Liver (tissue), 9 donors: Measurements from ENCODE around the gene DOCK9. TPM values are rescaled to one million over a fixed set of nuclear protein-coding genes. Genes with fewer than 3 reads are reported as not detected.
A peak's percentile ranks its signal among the peaks of the same experiment; 100 is the strongest.

ENCODE experiments used
- DNase-seq: peaks from one replicate; pipeline ENCODE4 v3.0.0-alpha.2; 2017; ENCODE audit warnings: low spot score
- H3K27ac ChIP-seq, 2 donors: one replicate each; pipeline ENCODE4 v1.7.0; 2013; ENCODE audit warnings: inconsistent platforms in 2 of 2, low read length in 2 of 2, control low read depth in 1 of 2, low read depth in 1 of 2, mild to moderate bottlenecking in 1 of 2
- H3K27me3 ChIP-seq, 4 donors: one replicate each; pipeline versions ENCODE4 v1.6.1 to v1.7.0; 2013; ENCODE audit warnings: low read length in 3 of 4, inconsistent platforms in 1 of 4, mild to moderate bottlenecking in 1 of 4, moderate library complexity in 1 of 4; ENCODE audit not compliant: control insufficient read depth in 4 of 4, insufficient read depth in 4 of 4
- H3K36me3 ChIP-seq, 4 donors: one replicate each; pipeline versions ENCODE4 v1.6.1 to v1.7.0; 2013; ENCODE audit warnings: low read length in 3 of 4, mild to moderate bottlenecking in 3 of 4, low read depth in 1 of 4, moderate library complexity in 1 of 4; ENCODE audit not compliant: control insufficient read depth in 4 of 4, insufficient read depth in 3 of 4
- H3K4me1 ChIP-seq, 4 donors: one replicate each; pipeline versions ENCODE4 v1.6.1 to v1.7.0; 2013; ENCODE audit warnings: low read length in 3 of 4, mild to moderate bottlenecking in 3 of 4, moderate library complexity in 1 of 4; ENCODE audit not compliant: control insufficient read depth in 4 of 4, insufficient read depth in 4 of 4
- H3K4me3 ChIP-seq, 3 donors: one replicate each; pipeline versions ENCODE4 v1.6.1 to v1.7.0; 2013; ENCODE audit warnings: low read length in 3 of 3, control low read depth in 1 of 3, low read depth in 1 of 3, mild to moderate bottlenecking in 1 of 3
- H3K9ac ChIP-seq, 2 donors: one replicate each; pipeline ENCODE4 v1.7.0; 2013; ENCODE audit warnings: low read length in 2 of 2, mild to moderate bottlenecking in 2 of 2, moderate library complexity in 2 of 2, control low read depth in 1 of 2, low read depth in 1 of 2
- H3K9me3 ChIP-seq, 4 donors: one replicate each; pipeline versions ENCODE4 v1.6.1 to v1.7.0; 2013; ENCODE audit warnings: low read length in 3 of 4; ENCODE audit not compliant: control insufficient read depth in 4 of 4
- CTCF ChIP-seq: fragments of 150-350 bp; IDR thresholded peaks from 2 replicates; pipeline ENCODE4 v1.5.1; 2017; ENCODE audit warnings: improper control_type of control experiment, low read depth, low read length; ENCODE audit not compliant: missing input control
- EGR1 ChIP-seq, 2 donors: IDR thresholded peaks; 2 replicates each; pipeline ENCODE4 v1.6.1; 2016 to 2018; ENCODE audit warnings: antibody characterized with exemption in 2 of 2, low read depth in 2 of 2
- FOXA1 ChIP-seq: IDR thresholded peaks from 2 replicates; pipeline ENCODE4 v1.6.1; 2016; ENCODE audit warnings: antibody characterized with exemption
- FOXA2 ChIP-seq: IDR thresholded peaks from 2 replicates; pipeline ENCODE4 v1.6.1; 2016; ENCODE audit warnings: antibody characterized with exemption
- GABPA ChIP-seq, 2 donors: IDR thresholded peaks in 1 of 2; conservative IDR thresholded peaks in 1 of 2; 2 replicates each; pipeline ENCODE4 v1.6.1; 2016; ENCODE audit warnings: antibody characterized with exemption in 2 of 2, mild to moderate bottlenecking in 1 of 2, moderate library complexity in 1 of 2
- HNF4A ChIP-seq, 2 donors: conservative IDR thresholded peaks; 2 replicates each; pipeline ENCODE4 v1.6.1; 2016; ENCODE audit warnings: antibody characterized with exemption in 2 of 2, mild to moderate bottlenecking in 2 of 2
- HNF4G ChIP-seq: IDR thresholded peaks from 2 replicates; pipeline ENCODE4 v1.6.1; 2016; ENCODE audit warnings: antibody characterized with exemption
- JUND ChIP-seq, 2 donors: IDR thresholded peaks; 2 replicates each; pipeline ENCODE4 v1.6.1; 2016; ENCODE audit warnings: antibody characterized with exemption in 2 of 2
- MAX ChIP-seq: IDR thresholded peaks from 2 replicates; pipeline ENCODE4 v1.6.1; 2016; ENCODE audit warnings: antibody characterized with exemption
- NR2F2 ChIP-seq: IDR thresholded peaks from 2 replicates; pipeline ENCODE4 v1.6.1; 2016; ENCODE audit warnings: antibody characterized with exemption
- RAD21 ChIP-seq, 2 donors: IDR thresholded peaks; 2 replicates each; pipeline ENCODE4 v1.6.1; 2016; ENCODE audit warnings: antibody characterized with exemption in 2 of 2, mild to moderate bottlenecking in 2 of 2
- RXRA ChIP-seq, 2 donors: IDR thresholded peaks; 2 replicates each; pipeline ENCODE4 v1.6.1; 2017 to 2018; ENCODE audit warnings: antibody characterized with exemption in 2 of 2, mild to moderate bottlenecking in 1 of 2
- SP1 ChIP-seq: IDR thresholded peaks from 2 replicates; pipeline ENCODE4 v1.6.1; 2018; ENCODE audit warnings: antibody characterized with exemption, mild to moderate bottlenecking
- TAF1 ChIP-seq: conservative IDR thresholded peaks from 2 replicates; pipeline ENCODE4 v1.6.1; 2016; ENCODE audit warnings: antibody characterized with exemption, mild to moderate bottlenecking
- YY1 ChIP-seq: IDR thresholded peaks from 2 replicates; pipeline ENCODE4 v1.6.1; 2016; ENCODE audit warnings: antibody characterized with exemption, mild to moderate bottlenecking
- WGBS: extraction: QIAGEN DNeasy Blood & Tissue Kit; methylation state at CpG from one replicate; pipeline ENCODE4 v1.1.7; 2013; 5-methylcytosine and 5-hydroxymethylcytosine counted together
- polyA plus RNA-seq, 2 donors: library from polyadenylated mRNA; stranded (reverse) in 1 of 2; unstranded in 1 of 2; fragments of 200-250 nt in 1 of 2; fragments of >200 nt in 1 of 2; fragmentation: Nextera tagmentation in 1 of 2; extraction: Ambion mirVana in 1 of 2; gene quantifications; one replicate each; pipeline versions ENCODE4 v1.2.1 to v1.2.3, GENCODE V29; 2013 to 2015
- total RNA-seq, 2 donors: library from RNA; depleted of rRNA; stranded (reverse); fragments of >200 nt; gene quantifications; one replicate each; pipeline ENCODE4 v1.2.3, GENCODE V29; 2014
- TF ChIP-seq, protein P1 (sequence below): IDR thresholded peaks from 2 replicates; pipeline ENCODE4 v1.6.1; 2016; ENCODE audit warnings: antibody characterized with exemption
- TF ChIP-seq, protein P2 (sequence below): IDR thresholded peaks from 2 replicates; pipeline ENCODE4 v1.6.1; 2016; ENCODE audit warnings: antibody characterized with exemption
- TF ChIP-seq, protein P3 (sequence below): IDR thresholded peaks from 2 replicates; pipeline ENCODE4 v1.6.1; 2016; ENCODE audit warnings: antibody characterized with exemption, mild to moderate bottlenecking
- donor health status: healthy.
- donor health status: healthy.
- donor health status: healthy.
- donor health status: healthy.
- donor health status: healthy.

DOCK9 gene
- total and polyA plus RNA-seq, 4 donors: 5.4 to 31.3 (median 10.6) TPM

DNA sequence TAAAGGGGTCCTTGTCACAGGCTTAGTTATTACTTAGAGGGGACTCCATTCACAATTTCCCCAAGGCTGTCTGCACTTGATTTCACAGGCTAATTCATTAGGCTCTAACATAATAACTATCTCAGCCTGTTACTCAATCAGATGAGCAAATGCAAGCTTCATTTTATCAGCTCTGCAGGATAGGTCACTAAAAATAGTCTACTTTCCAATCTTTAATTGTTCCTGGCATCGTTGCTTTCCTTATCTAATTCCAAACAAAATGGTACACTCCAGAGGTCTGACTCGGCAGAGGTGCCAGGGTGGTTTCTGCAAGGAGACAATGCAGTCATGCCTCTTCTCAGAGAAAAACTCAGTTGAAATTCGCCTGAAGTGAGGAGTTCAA lies 155.6 kb downstream of the DOCK9 start (continued):
- TF ChIP-seq CTCF (no peak), EGR1 (IDR thresholded peaks at IDR 0.05; ENCODE audit: low read depth in 2 of 2) (peak in 1 of 2 donors; percentile 58), RXRA (IDR thresholded peaks at IDR 0.05) (peak; percentile 49 to 63), FOXA1 (no peak), SP1 (peak; percentile 86), FOXA2 (no peak)
- TF ChIP-seq, protein P1, sequence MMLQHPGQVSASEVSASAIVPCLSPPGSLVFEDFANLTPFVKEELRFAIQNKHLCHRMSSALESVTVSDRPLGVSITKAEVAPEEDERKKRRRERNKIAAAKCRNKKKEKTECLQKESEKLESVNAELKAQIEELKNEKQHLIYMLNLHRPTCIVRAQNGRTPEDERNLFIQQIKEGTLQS: peak; percentile 48

DNA sequence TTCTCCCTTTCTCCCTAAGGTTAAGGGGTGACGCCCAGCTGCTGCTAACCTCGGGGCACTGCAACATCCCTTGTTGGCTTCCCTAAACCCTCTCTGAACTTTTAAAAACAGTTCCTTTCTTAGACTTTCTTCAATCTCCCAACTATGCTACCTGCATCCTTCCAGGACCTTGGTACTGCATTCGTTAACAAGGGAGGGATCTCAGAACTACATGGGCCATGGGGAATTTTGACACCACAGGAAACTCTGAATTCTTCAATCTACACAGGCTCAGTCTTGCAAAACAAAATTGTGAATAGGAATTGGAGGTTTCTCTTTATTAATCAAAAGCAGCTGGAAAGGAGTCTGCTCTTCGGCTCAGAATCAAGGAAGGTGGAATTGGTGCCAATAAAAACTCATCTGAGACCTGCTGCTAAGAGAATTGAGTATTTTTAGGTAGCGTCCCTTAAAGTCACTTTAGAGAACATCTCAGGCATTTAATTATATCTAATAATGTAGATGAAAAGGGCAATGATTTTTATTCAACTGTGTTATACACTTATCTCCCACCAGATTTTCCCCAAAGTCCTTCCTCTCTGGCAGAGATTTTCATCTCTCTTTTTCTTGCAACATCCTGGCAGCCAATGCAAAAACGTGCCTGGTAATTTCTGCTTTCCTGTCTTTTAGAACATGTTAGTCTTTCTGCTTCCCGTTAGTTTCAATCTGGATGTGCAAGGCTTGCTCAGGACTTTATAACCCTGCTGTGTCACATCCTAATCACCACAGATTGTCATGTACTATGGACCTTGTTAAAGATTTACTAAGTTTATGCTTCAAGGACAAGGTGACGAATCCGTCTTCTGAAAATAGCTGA lies 156.3 kb downstream of the DOCK9 start:
- Histone ChIP-seq H3K27ac (peak overlapping the region; percentile 87 to 89), H3K4me1 (peaks cover 25 to 61% (median 48%) of the 10 kb centered on the region in 4 donors), H3K9me3 (no peaks in the 10 kb centered on the region), H3K9ac (peak overlapping the region in 1 of 2 donors; percentile 90), H3K27me3 (no peaks in the 10 kb centered on the region), H3K36me3 (no peaks in the 10 kb centered on the region), H3K4me3 (no peak overlapping the region)
- DNase-seq: no peak
- 32% methylated on average over 9 of the region's 9 CpGs for WGBS
- TF ChIP-seq YY1 (no peak), EGR1 (IDR thresholded peaks at IDR 0.05; ENCODE audit: low read depth in 2 of 2) (peak in 1 of 2 donors; percentile 65), GABPA (IDR thresholded peaks at IDR 0.05 in 1 of 2, conservative IDR thresholded peaks at IDR 0.05 in 1 of 2) (peak in 1 of 2 donors; percentile 57), TAF1 (no peak), RXRA (IDR thresholded peaks at IDR 0.05) (peak; percentile 73 to 79), NR2F2 (peak; percentile 19), SP1 (peak; percentile 97), RAD21 (IDR thresholded peaks at IDR 0.05) (peak; percentile 21 to 43), MAX (peak; percentile 88), FOXA2 (peak; percentile 34), HNF4A (conservative IDR thresholded peaks at IDR 0.05) (peak; percentile 84 to 95), CTCF (no peak), JUND (IDR thresholded peaks at IDR 0.05) (peak; percentile 73 to 86), HNF4G (peak; percentile 88), FOXA1 (peak; percentile 36)
- TF ChIP-seq, protein P1: no peak
- TF ChIP-seq, protein P2, sequence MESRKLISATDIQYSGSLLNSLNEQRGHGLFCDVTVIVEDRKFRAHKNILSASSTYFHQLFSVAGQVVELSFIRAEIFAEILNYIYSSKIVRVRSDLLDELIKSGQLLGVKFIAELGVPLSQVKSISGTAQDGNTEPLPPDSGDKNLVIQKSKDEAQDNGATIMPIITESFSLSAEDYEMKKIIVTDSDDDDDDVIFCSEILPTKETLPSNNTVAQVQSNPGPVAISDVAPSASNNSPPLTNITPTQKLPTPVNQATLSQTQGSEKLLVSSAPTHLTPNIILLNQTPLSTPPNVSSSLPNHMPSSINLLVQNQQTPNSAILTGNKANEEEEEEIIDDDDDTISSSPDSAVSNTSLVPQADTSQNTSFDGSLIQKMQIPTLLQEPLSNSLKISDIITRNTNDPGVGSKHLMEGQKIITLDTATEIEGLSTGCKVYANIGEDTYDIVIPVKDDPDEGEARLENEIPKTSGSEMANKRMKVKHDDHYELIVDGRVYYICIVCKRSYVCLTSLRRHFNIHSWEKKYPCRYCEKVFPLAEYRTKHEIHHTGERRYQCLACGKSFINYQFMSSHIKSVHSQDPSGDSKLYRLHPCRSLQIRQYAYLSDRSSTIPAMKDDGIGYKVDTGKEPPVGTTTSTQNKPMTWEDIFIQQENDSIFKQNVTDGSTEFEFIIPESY: peak; percentile 70
- TF ChIP-seq, protein P3, sequence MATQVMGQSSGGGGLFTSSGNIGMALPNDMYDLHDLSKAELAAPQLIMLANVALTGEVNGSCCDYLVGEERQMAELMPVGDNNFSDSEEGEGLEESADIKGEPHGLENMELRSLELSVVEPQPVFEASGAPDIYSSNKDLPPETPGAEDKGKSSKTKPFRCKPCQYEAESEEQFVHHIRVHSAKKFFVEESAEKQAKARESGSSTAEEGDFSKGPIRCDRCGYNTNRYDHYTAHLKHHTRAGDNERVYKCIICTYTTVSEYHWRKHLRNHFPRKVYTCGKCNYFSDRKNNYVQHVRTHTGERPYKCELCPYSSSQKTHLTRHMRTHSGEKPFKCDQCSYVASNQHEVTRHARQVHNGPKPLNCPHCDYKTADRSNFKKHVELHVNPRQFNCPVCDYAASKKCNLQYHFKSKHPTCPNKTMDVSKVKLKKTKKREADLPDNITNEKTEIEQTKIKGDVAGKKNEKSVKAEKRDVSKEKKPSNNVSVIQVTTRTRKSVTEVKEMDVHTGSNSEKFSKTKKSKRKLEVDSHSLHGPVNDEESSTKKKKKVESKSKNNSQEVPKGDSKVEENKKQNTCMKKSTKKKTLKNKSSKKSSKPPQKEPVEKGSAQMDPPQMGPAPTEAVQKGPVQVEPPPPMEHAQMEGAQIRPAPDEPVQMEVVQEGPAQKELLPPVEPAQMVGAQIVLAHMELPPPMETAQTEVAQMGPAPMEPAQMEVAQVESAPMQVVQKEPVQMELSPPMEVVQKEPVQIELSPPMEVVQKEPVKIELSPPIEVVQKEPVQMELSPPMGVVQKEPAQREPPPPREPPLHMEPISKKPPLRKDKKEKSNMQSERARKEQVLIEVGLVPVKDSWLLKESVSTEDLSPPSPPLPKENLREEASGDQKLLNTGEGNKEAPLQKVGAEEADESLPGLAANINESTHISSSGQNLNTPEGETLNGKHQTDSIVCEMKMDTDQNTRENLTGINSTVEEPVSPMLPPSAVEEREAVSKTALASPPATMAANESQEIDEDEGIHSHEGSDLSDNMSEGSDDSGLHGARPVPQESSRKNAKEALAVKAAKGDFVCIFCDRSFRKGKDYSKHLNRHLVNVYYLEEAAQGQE: peak; percentile 15
